ENCODE results near the gene SCN8A.

Gene SCN8A

DNA sequence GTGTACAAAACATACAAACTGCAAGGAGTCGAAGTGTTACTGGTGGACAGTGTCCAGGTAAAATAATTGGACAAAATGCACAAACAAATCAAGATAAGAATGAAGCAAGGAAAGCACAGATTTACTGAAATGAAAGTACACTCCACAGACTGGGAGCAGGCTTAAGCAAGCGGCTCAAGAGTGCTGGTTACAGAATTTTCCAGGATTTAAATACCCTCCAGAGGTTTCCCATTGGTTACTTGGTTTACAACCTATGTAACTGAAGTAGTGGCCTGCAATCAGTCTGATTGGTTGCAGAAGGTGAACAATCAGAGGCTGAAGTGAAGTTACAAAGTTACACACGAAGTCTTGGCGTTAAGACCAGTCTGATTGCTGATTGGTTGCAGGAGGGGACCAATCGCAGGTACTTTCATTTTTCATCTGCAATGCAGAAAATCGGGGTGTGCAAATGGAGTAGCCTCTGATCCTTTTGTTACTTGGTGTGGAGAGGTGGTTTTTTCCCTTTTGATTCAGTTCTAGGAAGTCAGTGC, 11.6 kb upstream of the SCN8A start:
- H3K27me3 Mint-ChIP-seq (ENCODE audit: low read depth, poor library complexity) = peaks cover 13% of the 10 kb centered on the region
- no peak overlapping the region for H3K4me3 Mint-ChIP-seq
- DNase-seq = no peak
- peaks cover 18% of the 10 kb centered on the region for H3K9me3 Mint-ChIP-seq
- no peaks in the 10 kb centered on the region for H3K36me3 Mint-ChIP-seq (ENCODE audit: low read depth)
- no peak for TF ChIP-seq CTCF (IDR thresholded peaks at IDR 0.05)
- H3K4me1 Mint-ChIP-seq = no peaks in the 10 kb centered on the region
- no peak overlapping the region for H3K27ac Mint-ChIP-seq

GRCh38 chr12:51589060-51589459, 2.0 kb upstream of the SCN8A start:
- H3K27me3 Mint-ChIP-seq (ENCODE audit: low read depth, poor library complexity) = peaks cover 42% of the 10 kb centered on the region
- no peak for TF ChIP-seq CTCF (IDR thresholded peaks at IDR 0.05)
- no peaks in the 10 kb centered on the region for H3K36me3 Mint-ChIP-seq (ENCODE audit: low read depth)
- DNase-seq = no peak
- peaks cover 15% of the 10 kb centered on the region for H3K4me1 Mint-ChIP-seq
- no peak overlapping the region for H3K27ac Mint-ChIP-seq
- no peaks in the 10 kb centered on the region for H3K9me3 Mint-ChIP-seq
- H3K4me3 Mint-ChIP-seq = peak overlapping the region; percentile 85

GRCh38 chr12:51589557-51590176, 1.4 kb upstream of the SCN8A start:
- Mint-ChIP-seq H3K27ac (no peak overlapping the region), H3K27me3 (ENCODE audit: low read depth, poor library complexity) (peaks cover 42% of the 10 kb centered on the region)

DNA sequence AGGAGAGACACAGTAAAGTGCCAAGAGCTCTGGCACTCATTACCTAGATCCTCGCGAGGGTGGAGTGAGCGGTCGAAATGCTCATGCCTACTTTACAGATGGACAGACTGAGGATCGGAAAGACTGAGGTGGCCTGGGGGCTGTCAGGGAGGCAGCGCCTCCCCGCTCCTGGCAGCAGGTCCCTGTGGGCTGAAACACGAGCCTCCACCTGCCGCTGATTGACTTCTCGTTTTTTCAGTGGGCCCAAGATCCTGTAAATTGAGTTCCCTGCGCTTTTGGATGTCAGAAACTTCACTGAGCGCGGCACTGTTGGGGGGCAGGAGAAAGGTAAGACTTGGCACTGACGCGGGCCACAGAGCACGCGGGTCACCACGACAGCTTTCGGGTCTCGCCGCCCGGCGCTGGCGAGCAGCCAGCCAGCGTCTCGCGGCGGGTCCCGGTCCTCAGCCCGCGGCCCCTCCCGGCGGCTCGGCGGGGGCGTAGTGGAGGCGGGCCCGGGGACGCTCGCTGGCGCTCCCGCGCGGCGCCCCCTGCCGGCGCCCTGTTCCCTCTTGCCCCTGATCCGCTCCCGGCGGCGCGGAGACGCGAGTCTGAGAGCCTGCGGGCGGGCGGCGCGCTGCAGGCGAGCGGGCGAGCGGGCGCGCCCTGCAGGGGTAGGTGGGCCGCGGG, 552 bp upstream of the SCN8A start:
- no peak for TF ChIP-seq CTCF (IDR thresholded peaks at IDR 0.05)
- Mint-ChIP-seq H3K27me3 (ENCODE audit: low read depth, poor library complexity) (peaks cover 42% of the 10 kb centered on the region), H3K9me3 (no peaks in the 10 kb centered on the region), H3K4me1 (peaks cover 15% of the 10 kb centered on the region), H3K4me3 (peak overlapping the region; percentile 85), H3K36me3 (ENCODE audit: low read depth) (no peaks in the 10 kb centered on the region), H3K27ac (no peak overlapping the region)
- peak; percentile 93 for DNase-seq

More at GRCh38 chr12:51589557-51590176, 1.4 kb upstream of the SCN8A start:
- no peaks in the 10 kb centered on the region for H3K36me3 Mint-ChIP-seq (ENCODE audit: low read depth)
- peak overlapping the region; percentile 85 for H3K4me3 Mint-ChIP-seq
- no peak for TF ChIP-seq CTCF (IDR thresholded peaks at IDR 0.05)
- H3K9me3 Mint-ChIP-seq = no peaks in the 10 kb centered on the region
- no peak for DNase-seq
- H3K4me1 Mint-ChIP-seq = peaks cover 15% of the 10 kb centered on the region

GRCh38 chr12:51592034-51592705, 1.1 kb downstream of the SCN8A start:
- no peak for TF ChIP-seq CTCF (IDR thresholded peaks at IDR 0.05)
- DNase-seq = peak; percentile 7
- Mint-ChIP-seq H3K9me3 (no peaks in the 10 kb centered on the region), H3K36me3 (ENCODE audit: low read depth) (no peaks in the 10 kb centered on the region), H3K27ac (no peak overlapping the region), H3K4me3 (peak overlapping the region; percentile 91), H3K4me1 (peaks cover 15% of the 10 kb centered on the region), H3K27me3 (ENCODE audit: low read depth, poor library complexity) (peaks cover 46% of the 10 kb centered on the region)

All from nephron progenitor cell (in vitro differentiated cells).